HG02852 (cell line): ENCODE data around the gene INSYN2B.
A peak's percentile ranks its signal among the peaks of the same experiment; 100 is the strongest.

Source experiments
- ATAC-seq: cut with Tn5 transposase; IDR thresholded peaks from one replicate; pipeline ENCODE4 v1.9.1; 2021; ENCODE audit warnings: mild to moderate bottlenecking, moderate library complexity; ENCODE audit not compliant: unreplicated experiment

The INSYN2B gene

DNA sequence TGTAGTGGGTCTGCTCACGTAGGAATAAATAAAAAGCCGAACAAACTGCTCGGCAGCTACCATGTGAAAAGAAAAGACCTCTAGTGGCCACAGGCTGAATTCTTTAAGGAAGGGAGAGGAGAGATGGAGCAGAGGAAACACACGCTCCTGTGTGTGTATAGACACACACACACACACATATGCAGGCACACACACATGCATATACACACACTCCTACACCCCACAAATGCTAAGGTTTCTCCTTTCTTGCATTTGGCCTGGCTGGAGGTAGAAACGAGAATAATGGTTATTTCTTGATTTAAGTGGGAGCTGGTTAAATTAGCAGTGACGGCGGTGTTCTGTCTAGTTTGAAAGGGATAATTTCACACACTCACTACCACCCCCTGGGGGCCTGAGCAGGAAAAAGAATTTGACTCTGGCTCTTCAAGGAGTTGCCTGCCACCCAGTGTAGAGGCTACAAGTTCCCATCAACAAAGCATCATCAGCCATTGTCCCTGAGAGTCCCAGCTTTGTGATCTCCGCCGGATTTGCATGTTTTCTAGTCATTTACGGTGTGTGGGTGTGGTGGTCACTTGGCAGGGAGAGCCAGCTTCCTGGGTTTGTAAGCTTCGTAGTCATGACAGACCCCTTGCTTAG is at the start of gene INSYN2B:
TSS of gene INSYN2B (minus strand) at position 78 of the 636 bp plus-strand sequence. CDS start 96,597 bp downstream, outside the sequence.
- ATAC-seq: peak; percentile 50

DNA sequence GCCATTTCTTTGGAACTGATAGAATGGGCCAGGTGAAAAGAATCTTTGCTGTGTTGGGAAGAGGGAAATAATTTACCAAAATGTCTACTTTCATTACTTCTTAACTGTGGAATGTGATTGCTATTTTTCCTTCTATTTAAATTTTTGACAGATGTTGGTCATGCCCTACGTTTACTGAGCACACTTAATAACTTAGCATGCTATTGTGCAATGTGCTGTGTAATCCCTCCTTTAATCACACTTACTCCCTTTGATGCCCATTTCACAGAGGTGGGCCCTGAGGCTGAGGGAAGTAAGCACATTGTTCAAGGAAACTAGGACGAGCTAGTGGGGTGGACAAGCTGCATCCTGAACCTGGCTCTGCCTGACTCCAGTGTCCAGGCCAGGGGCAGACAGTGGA is 47.8 kb upstream of the INSYN2B start:
- ATAC-seq: no peak

DNA sequence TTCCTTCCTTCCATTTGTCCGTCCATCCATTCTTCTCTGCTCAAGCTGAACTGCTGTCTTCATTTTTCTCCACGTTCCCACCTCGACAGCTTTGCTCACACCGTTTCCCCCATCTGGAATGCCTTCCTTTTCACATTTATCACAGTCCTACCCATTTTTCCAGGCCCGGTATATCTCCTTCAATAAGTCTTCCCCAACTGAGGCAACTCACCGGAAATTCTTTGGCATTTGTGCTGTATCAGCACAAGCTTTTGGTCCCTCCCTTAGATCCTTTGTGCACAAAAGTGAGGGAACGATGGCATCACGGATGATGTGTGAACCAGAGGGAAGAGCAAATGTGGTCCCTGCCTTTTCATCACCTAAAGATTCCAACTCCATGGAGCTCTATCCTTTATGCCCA is 45.6 kb upstream of the INSYN2B start:
- no peak for ATAC-seq

DNA sequence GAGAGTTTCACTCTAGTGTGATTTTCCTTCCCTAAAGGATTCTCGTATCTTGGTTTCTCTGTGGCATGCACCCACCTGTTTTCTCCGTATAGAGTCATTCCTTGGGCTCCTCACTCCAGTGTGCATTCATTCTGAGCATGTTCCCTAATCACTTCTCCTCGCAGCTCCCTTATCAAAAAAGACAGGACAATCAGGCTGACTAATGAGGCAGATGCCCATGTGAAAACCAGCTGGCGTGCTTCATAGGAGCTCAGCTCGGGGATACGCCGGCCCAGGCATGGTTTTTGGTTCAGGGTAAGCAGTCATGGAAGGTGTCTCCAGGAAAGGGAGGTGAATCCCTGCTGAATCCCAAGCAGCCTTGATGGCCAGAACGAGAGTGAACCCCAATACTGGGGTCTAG is 41.2 kb upstream of the INSYN2B start:
- ATAC-seq: no peak

DNA sequence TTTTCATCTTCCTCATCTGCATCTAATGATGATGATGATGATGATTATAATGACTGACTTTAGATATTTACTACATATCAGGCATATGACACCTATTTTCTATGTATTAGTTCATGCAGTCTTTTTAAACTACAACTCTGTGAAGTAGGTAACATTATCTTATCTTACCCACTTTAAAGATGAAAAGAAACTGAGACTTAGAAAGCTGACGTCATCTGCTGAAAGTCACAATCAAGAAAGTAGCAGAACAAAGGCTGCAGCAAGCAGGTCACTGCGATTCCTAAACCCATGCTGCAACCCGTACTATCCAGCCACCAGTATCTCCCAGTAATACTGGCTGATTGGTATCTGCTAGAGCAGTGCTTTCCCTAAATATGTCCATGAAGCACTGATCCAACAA is 40.1 kb upstream of the INSYN2B start:
- ATAC-seq: no peak

DNA sequence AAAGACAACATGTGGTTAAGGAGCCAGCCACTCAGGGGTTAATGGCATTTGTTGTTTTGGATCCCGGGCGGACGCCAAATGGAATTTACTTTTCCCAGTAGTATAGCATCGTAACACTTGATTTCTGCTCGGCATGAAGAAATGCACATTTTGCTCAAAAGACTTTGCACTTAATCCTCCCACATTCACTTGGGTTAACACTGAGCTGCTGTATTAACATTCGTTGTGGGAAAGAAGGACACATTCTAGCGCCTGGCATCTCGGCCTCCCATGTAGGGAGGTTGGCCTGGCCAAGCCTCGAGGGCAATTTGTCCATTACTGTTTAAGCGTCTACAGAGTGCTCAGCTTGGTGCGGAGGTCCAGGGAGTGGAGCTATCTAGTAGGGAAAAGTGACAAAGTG is 32.3 kb upstream of the INSYN2B start:
- no peak for ATAC-seq

DNA sequence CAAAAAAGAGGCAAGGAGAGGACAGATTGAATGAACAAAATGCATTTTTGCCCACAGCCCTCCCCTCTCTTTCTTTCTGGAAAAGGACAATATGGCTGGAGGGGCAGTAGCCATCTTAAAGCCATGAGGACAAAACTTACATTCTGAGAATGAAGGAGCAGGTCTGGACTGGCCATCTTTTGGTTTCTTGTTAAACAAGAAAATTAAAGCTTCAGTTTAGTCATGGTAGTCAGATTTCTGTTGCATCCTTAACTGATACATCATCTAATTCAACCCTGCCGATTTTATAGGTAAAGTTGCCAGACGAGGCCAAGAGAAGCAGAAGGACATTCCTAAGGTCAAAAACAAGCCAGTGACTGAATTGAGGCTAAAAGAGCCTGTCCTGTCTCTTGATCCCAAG is 31.5 kb upstream of the INSYN2B start:
- ATAC-seq: no peak

DNA sequence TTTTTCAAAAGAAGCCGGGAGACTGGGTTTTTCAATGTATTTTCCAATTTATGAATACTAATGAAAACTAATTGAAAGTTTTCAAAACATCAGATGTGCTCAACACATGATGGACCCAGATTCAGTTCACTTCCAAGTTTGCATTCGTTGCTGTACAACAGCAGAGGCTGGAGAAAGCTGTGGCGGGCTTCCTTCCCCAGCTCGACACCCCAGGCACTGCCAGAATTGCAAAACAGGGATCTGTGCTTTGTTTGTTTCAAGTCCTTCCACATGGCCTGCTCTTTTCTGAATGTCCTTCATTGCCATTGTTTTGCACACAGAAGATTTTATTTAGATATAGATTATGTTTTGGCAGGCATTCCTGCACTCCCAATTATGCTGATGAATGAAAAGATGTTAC is 30.3 kb upstream of the INSYN2B start:
- ATAC-seq: no peak

DNA sequence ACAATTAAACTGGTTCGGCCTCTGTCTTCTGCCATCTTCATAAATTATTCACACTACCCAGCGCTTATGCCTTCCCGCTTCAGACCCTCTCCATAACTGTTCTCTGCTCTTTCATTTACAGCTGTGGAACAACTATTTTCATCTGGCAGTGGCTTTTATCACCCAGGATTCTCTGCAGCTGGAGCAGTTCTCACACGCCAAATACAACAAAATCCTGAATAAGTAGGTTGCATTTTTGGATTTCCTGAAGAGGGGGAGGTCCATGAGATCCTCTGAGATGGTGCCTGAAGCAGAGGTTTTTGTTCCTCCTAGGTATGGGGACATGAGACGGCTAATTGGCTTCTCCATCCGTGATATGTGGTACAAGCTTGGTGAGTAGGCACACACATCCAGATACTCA is 28.1 kb upstream of the INSYN2B start:
- ATAC-seq: no peak

DNA sequence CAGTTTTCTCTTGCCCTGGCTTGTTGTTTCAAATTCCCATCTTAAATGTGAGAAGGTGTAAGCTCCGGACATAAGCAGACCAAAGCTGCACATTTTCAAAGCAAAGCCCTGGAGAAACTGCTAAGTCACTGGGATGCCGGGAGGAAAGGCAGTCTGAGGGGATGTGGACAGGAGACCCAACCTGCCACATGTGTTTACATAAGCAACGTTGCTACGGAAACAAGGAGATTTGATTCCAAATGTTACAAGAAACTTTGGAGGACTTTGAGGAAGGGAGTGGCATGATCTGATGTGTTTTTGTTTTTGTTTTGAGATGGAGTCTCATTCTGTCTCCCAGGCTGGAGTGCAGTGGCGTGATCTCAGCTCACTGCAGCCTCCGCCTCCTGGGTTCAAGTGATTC is 25.7 kb upstream of the INSYN2B start:
- ATAC-seq: no peak

DNA sequence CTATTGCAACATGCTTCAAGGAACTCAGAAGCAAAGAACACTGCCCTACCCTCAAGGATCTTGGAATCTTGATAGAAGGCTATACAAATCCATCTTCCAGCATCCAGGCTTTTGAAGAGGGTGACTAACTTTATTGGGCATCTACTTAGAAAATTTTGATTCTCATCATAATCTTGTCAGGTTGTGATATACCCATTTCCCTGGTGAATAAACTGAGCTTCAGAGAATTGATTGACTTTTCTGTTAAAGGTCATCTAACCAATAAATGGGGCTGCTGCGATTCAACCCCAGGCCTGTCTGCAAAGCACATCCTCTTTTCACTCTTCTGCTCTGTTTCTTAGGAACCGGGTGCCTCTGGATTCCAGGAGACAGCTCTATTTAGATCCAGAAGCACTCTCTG is 19.9 kb upstream of the INSYN2B start:
- ATAC-seq: no peak

DNA sequence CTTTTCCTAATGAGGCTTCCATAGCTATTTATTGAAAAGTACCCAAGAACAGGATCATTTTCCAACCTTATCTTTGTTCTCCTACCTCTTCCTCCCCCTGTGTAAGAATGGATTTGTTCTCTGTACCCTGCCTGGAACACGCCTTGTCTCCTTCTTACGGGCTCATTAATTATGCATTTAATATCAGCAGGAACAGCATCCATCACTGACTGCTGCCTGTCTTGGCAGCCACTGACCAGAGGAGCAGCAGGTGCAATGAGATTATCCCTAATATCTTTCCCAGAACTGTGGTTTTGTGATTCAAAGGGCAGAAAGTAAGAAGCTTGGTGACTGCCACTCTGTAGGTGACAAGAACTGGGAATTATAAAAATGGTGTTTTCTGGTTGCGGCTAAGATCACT is 19.3 kb upstream of the INSYN2B start:
- ATAC-seq: no peak

DNA sequence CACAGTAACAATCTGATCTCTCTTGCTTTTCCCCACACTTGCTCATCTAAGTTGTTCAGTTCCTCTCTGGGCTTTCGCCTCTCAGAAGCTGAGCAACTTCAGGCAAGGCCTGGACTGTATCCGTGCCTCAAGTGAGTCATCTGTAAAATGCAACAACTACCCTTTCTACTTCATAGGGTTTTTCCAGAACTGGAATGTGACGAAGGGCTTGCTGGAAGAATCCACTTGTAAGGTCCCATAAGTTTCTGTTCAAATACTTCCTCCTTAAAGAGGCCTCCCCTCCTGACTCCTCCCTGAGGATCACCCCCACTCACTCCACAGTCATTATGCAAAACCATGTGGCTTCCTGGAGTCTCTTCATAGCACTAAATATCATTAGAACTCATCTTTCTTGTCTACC is 17.5 kb upstream of the INSYN2B start:
- ATAC-seq: peak; percentile 72

DNA sequence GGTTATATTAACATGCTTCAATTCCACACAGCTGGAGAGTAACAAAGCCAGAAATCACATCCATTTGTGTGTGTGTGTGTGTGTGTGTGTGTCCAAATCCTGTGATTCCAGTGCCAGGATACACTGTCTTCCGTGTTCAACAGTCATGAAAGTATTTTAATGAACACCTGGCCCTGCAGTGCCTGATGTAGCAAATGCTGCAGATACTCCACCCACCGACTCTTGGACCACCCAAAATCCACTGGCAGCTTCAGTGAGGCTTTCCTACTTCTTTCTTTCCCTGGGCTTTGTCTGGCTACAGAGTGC is 13.1 kb upstream of the INSYN2B start:
- no peak for ATAC-seq

DNA sequence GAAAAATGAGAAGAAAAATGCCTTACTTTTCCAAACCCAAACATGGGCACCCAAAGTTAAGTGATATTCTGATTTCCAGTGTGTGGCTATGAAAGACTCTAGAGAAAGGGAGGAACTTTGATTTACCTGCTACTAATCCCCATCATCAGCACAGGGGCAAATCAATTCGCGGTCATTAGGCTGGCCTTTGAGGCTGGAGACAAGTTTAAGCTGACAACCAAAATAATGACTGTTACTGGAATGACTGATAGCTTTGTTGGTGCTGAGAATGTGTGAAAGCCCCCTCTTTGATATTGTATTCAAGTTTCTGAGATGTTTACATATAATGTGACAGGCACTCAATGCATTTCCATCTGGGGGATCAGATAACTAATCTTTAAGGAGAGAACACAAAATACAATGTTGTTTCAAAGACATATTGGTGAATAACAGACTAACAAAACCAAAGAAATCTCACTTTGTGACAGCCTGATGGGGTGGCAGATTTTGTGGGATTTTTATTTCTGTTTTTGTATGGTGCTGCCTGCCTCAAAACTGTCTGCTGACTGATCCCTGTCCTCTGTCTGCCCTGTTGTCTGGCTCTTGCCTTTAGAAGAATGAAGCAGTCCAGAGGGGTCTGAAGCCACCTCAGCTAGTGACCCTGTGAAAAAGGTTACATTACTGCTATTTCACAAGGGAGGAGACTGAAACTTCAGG is 12.6 kb upstream of the INSYN2B start:
- ATAC-seq: no peak

DNA sequence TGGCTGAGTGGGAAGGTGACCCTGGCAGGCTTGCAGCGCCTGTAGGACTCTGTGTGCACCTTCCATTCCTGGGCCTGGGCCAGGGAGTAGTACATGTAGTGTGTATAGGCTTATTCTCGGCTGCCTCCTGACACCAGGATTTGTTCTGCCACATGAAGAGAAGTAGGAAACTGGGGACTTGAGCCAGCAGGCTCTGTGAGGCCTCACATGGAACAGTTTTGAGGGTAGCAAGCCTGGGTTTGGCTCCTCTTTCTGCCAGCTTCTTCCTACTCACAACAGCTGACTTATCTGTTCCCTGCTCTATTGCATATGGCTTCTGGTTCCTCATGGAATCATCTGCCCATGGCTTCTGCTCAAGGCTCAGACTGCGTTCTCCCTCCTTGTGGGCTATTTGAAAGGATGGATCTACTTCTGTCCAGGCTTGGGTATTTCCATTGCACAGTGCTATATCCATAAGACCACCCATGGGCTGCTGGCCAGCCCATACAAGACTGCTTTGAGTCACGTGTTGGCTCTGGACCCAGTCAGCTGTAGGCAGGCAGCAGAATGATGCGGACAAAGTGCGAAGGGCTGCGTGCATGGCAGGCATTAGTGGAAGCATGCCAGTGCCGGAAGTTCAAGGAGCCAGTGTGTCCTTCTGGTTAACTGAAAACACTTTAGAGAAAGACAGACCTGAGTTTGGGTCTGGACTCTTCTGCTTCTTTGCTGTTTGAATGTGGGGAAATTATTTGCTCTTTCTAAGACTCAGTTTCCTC is 11.0 kb upstream of the INSYN2B start:
- no peak for ATAC-seq

DNA sequence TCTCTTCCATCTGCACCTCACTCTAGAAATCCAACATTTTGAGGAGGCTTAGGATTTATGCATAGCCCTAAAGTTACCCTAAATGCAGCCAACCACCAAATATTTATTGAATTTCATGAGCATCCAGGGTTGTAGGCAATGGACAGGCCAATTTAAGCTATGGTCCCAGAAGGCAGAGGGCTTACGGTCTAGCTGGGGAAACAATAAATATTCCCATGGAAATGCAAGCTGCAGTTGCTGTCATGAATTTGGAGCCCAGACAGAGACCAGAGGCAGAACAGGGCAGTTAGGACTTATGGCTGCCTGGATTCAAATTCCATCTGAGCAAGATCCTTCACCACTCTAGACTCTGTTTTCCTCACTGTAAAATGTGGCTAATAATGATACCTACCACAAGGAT is 9.1 kb upstream of the INSYN2B start:
- no peak for ATAC-seq

DNA sequence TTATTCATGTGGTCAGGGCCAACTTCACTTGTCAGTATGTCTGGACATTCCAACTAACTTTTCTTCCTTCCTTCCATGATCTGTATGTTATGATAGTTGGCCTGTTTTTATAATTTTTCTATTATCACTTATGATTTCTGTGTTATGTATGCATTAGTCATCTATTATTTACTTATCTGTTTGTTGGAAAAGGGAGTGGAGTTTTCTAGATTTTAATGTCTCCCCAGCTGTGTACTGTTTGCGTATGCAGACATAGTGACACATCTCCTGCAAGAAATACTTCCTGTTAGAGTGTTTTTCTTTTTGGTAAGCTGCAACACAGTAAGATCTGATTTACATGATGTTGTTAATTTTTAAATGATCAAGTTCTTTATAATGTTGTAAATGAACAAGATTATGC is 8.7 kb upstream of the INSYN2B start:
- no peak for ATAC-seq

DNA sequence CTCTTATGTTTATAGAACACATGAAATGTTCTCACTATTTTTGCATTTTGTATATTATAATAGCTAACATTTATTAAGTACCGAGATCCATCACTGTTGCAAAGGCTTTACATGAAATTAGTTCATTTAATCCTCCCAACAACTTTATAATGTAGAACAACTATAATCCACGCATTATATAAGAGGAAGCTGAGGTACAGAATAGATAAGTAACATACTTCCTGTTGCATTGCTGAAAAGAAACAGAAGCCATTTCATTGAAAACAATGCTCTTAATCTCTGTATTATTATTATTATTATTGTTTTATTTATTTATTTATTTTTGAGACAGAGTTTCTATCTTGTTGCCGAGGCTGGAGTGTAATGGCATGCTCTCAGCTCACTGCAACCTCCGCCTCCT is 7.9 kb upstream of the INSYN2B start:
- ATAC-seq: no peak

DNA sequence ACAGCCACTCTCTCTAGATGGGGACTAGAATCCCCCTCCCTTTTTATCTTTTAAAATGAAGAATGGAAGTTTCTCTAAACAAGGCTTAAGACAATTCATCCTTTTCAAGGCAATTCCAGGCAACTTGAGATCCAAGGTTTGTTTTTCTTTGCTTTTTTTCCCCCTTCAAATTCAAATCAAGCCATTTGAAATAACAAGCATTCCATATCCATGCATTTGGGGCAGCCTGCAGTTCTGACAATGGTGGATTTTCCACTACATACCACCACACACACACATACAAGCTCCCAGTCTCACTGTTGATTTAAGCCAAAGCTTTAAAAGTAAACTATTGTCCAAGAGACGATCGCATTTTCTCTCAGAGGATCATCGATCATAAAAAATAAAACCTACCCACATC is 424 bp downstream of the INSYN2B start:
- no peak for ATAC-seq

DNA sequence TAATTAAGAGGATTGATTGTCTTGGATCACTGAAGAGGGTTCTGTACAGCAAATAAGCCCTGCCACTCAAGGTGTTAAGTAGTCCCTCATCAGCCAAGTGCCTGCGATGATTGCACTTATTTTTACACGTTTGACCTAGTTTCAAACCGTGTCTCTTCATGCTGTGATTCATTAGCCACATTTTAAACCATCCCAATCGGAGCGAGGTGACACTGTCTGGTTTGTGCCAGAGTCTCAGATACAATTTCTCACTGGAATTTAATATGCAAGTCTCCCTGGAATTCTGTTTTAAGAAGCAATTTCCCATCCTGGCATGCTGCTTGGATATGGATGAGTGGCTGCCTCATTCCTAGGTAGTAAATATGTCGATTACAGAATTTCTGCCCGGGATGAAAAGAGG is 1.6 kb downstream of the INSYN2B start:
- no peak for ATAC-seq

DNA sequence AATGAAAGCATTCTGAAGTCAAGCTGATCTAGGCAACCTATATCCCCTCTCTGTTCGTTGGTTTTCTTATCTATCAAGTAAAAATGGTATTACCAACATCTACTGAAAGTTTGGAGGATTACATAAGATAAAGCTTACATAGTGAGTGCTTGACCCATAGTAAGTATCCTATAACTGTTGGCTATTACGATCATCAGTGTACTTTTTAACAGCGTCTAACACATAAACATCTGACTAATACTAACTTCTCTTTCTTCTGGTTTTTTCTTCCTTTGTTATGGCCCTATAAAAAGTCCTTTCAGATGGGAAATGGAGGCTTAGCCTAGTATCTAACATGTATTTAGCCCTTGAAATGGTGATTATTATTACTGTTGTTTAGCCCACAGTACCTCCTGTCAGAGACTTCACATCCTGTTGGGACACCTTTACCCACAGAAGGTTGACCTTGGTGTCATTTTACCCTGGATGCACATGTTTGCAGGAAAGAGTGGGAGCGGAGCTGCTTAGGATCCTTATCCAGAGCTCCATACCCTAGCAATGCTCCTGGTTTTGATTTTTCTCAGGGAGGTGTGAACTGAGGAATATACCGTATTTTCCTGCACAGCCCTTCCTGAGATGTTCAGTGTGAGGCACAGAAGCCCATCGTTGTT is 6.0 kb downstream of the INSYN2B start:
- ATAC-seq: no peak
